Measurements from ENCODE around the gene COL8A2. TPM values are rescaled to one million over a fixed set of nuclear protein-coding genes. Genes with fewer than 3 reads are reported as not detected.

The COL8A2 gene
- total RNA-seq, 2 experiments from 2014 or later = 0.05 to 0.06 TPM

DNA sequence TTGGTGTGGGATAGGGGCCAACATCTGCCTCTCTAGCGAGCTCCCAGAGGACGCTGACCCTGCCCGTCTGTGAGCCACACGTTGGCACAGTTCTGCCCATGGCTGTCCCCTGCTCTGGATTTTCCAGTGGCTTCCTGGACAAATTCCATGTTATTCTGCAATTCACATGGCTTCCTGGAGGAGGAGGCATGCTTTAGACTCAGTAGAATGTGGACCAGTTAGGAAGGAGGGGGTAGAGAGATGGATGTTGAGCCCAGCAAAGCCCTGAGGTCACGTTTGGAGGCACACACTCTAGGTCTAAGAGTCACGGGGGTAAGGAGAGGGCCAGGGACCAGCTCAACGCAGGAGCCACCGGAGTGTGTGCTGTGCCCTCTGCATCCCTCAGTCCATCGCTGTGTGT, 12.2 kb downstream of the COL8A2 start:
- no peak overlapping the region for H3K4me3 Mint-ChIP-seq
- no peaks in the 10 kb centered on the region for H3K27me3 Mint-ChIP-seq
- no peak for TF ChIP-seq CTCF (IDR thresholded peaks at IDR 0.05)
- no peaks in the 10 kb centered on the region for H3K36me3 Mint-ChIP-seq (ENCODE audit: low read depth)
- no peak for DNase-seq
- intact Hi-C loops (cut with DNase I, micrococcal nuclease) = no loop called here
- POLR2A ChIA-PET = no interaction called here
- H3K36me3 ChIP-seq (ENCODE audit: insufficient read depth, low read length) = no peaks in the 10 kb centered on the region
- H3K27me3 ChIP-seq (ENCODE audit: control insufficient read depth in 1 of 2, insufficient read depth in 2 of 2, low read length in 2 of 2) = no peaks in the 10 kb centered on the region
- H3K4me1 ChIP-seq (ENCODE audit: insufficient read depth, low read length) = peaks cover 15% of the 10 kb centered on the region
- H3K9me3 ChIP-seq (ENCODE audit: control insufficient read depth in 1 of 2, insufficient read depth in 1 of 2, low read length in 2 of 2) = no peaks in the 10 kb centered on the region
- peaks cover 35% of the 10 kb centered on the region for H3K4me1 Mint-ChIP-seq (ENCODE audit: low read depth)
- H3K4me3 ChIP-seq (ENCODE audit: low read length) = no peak overlapping the region
- H3K27ac ChIP-seq (ENCODE audit: low read depth in 1 of 2, low read length in 2 of 2) = no peak overlapping the region
- no peak overlapping the region for H3K27ac Mint-ChIP-seq
- ATAC-seq (ENCODE audit: poor library complexity) = no peak
- H3K9me3 Mint-ChIP-seq = no peaks in the 10 kb centered on the region
- CTCF ChIA-PET = no interaction called here

DNA sequence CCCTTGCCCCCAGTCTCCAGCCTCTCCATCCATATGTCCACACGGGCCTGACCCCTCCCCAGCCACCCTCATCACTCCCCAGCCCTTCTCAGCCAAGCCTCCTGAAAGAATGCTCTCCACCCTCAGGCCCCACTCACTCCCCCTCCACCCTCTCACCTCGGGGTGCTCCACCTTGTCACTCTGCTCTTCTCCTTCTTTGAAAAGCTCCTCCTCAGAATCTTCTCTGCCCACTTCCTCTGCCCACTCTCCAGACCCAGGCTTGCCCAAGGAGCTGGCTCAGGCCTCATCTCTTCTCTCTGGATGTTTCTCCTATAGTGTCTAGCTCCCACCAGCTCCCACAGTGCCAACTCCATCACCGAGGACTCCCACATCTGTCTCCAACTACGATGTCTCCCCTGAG, 13.9 kb downstream of the COL8A2 start:
- Mint-ChIP-seq H3K9me3 (no peaks in the 10 kb centered on the region), H3K4me1 (ENCODE audit: low read depth) (peaks cover 36% of the 10 kb centered on the region), H3K36me3 (ENCODE audit: low read depth) (no peaks in the 10 kb centered on the region), H3K27ac (peak overlapping the region; percentile 21), H3K27me3 (no peaks in the 10 kb centered on the region), H3K4me3 (no peak overlapping the region)
- DNase-seq = no peak
- ChIA-PET POLR2A (no interaction called here), CTCF (no interaction called here)
- Histone ChIP-seq H3K4me3 (ENCODE audit: low read length) (no peak overlapping the region), H3K27me3 (ENCODE audit: control insufficient read depth in 1 of 2, insufficient read depth in 2 of 2, low read length in 2 of 2) (no peaks in the 10 kb centered on the region), H3K9me3 (ENCODE audit: control insufficient read depth in 1 of 2, insufficient read depth in 1 of 2, low read length in 2 of 2) (no peaks in the 10 kb centered on the region), H3K27ac (ENCODE audit: low read depth in 1 of 2, low read length in 2 of 2) (no peak overlapping the region), H3K4me1 (ENCODE audit: insufficient read depth, low read length) (peaks cover 15% of the 10 kb centered on the region), H3K36me3 (ENCODE audit: insufficient read depth, low read length) (no peaks in the 10 kb centered on the region)
- no peak for TF ChIP-seq CTCF (IDR thresholded peaks at IDR 0.05)
- ATAC-seq (ENCODE audit: poor library complexity) = no peak
- intact Hi-C loops (cut with DNase I, micrococcal nuclease) = no loop called here

DNA sequence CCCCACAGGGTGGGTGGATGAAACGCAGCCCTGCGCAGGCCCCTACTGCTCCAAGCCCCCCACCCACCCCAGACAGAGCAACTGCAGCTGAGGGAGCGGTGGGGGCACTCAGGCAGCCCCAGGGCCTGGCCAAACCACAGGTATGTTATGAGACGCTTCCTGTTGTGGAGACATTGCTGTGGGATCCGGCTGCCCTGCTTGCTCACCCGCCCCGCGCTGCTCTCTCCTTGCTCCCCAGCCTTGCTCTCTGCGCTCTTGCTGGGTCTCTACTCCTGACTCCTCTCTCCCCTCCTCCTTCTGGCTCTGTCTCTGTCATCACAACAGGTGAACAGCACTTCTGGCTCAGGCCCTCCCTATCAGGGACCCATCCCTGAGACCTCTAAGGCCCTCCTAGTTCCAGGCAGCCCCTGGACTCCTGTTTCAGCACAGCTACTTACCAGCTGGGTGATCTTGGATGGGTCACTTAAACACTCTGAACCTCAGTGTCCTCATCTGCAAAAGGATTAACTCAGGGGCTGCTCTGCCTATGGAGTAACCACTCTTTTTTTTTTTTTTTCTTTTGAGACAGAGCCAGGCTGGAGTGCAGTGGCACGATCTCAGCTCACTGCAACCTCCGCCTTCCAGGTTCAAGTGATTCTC, 15.9 kb downstream of the COL8A2 start:
- Histone ChIP-seq H3K4me1 (ENCODE audit: insufficient read depth, low read length) (peaks cover 15% of the 10 kb centered on the region), H3K27ac (ENCODE audit: low read depth in 1 of 2, low read length in 2 of 2) (no peak overlapping the region), H3K4me3 (ENCODE audit: low read length) (no peak overlapping the region), H3K36me3 (ENCODE audit: insufficient read depth, low read length) (no peaks in the 10 kb centered on the region), H3K27me3 (ENCODE audit: control insufficient read depth in 1 of 2, insufficient read depth in 2 of 2, low read length in 2 of 2) (no peaks in the 10 kb centered on the region), H3K9me3 (ENCODE audit: control insufficient read depth in 1 of 2, insufficient read depth in 1 of 2, low read length in 2 of 2) (no peaks in the 10 kb centered on the region)
- intact Hi-C loops (cut with DNase I, micrococcal nuclease) = loop anchor here in 1 of 2 experiments (2.0 kb wide), 1 partner anchor 40 kb away; the partner anchor contains the start of gene TRAPPC3
- Mint-ChIP-seq H3K27me3 (no peaks in the 10 kb centered on the region), H3K9me3 (no peaks in the 10 kb centered on the region), H3K27ac (peak overlapping the region; percentile 78), H3K4me3 (peak overlapping the region; percentile 34), H3K36me3 (ENCODE audit: low read depth) (no peaks in the 10 kb centered on the region), H3K4me1 (ENCODE audit: low read depth) (peaks cover 36% of the 10 kb centered on the region)
- ChIA-PET POLR2A (interaction anchor here (0.6 to 2.1 kb wide), 5 partner anchors 9 to 52 kb away, joined by 3 to 5 read pairs (median 3); no protein-coding TSS in a partner anchor), CTCF (interaction anchor here (1.2 kb wide), 1 partner anchor 8 kb away, joined by 3 read pairs; no protein-coding TSS in a partner anchor)
- peak; percentile 98 for ATAC-seq (ENCODE audit: poor library complexity)
- no peak for TF ChIP-seq CTCF (IDR thresholded peaks at IDR 0.05)
- DNase-seq = peak; percentile 31 to 68 (median 57)

All from CD4-positive, alpha-beta T cell (primary cell).